ENCODE measurements around the gene YPEL1. TPM values are rescaled to one million over a fixed set of nuclear protein-coding genes. Genes with fewer than 3 reads are reported as not detected.
"Not testable (repeated sequence)": the region's sequence is repeated elsewhere in the genome, so short reads cannot be mapped to it uniquely, and the experiment has no call there.

The YPEL1 gene
- total RNA-seq, 1 donor from 2014 or later: 2.2 TPM

DNA sequence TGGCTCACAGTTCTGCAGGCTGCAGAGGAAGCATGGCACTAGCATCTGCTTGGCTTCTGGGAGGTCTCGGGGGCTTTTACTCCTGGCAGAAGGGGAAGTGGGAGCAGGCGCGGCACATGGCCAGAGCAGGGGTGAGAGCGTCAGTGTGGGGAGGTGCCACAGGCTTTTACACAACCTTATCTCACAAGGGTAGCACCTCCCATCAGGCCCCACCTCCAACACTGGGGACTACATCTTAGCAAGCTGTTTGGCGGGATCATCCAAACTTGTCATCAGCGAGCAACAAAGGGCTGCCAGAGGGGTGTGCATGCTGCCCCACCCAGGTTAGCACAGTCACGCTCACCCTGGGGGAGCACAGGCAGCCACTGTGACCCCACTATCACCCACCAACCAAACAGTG, 18.9 kb upstream of the YPEL1 start:
- DNase-seq (ENCODE audit: low spot score): no peak

GRCh38 chr22:21753374-21754111, 17.9 kb upstream of the YPEL1 start:
- DNase-seq (ENCODE audit: low spot score): no peak

DNA sequence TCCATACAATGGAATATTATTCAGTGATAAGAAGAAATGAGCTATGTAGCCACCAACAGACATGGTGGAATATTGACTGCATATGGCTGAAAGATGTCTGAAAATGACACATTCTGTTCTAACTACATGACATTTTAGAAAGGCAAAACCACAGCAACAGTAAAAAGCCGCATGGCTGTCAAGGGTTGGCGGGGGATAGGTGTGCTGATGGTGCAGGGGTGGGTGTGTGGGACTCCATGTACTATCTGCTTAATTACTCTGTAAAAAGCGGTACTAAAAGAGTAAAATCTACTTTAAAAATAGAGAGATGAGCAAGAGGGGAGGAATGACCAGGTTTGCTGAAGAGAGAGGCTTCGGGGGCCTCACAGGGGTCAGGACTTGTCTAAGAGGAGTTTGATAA, 16.7 kb upstream of the YPEL1 start:
- DNase-seq (ENCODE audit: low spot score): no peak

- DNase-seq (ENCODE audit: low spot score): no peak
These were observed 10.4 kb upstream of the YPEL1 start for GRCh38 chr22:21745948-21746347.

- not testable (repeated sequence) for DNase-seq (ENCODE audit: low spot score)
These were observed 9.3 kb upstream of the YPEL1 start for GRCh38 chr22:21744917-21745316.

GRCh38 chr22:21741790-21742189, 6.2 kb upstream of the YPEL1 start:
- no peak for DNase-seq (ENCODE audit: low spot score)

DNA sequence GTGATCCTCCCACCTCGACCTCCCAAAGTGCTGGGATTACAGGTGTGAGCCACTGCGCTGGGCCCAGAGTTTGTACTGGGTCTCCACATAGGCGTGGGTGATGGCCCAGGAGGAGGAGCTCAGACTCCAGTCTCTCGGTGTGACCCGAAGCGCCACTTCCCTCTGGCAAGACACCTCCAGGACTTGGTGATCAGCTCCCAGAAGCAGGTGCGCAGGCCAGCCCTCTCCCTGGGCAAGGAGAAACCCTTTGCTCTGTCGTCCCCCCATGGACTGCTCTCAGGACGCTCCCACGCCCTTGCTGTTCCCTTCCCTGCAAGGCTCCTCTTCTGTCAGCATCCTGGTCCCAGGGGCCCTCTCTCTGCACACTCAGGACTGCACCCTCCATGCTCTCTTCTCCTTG, 5.5 kb upstream of the YPEL1 start:
- DNase-seq (ENCODE audit: low spot score): no peak

GRCh38 chr22:21739828-21740377, 4.3 kb upstream of the YPEL1 start:
- DNase-seq (ENCODE audit: low spot score): no peak

DNA sequence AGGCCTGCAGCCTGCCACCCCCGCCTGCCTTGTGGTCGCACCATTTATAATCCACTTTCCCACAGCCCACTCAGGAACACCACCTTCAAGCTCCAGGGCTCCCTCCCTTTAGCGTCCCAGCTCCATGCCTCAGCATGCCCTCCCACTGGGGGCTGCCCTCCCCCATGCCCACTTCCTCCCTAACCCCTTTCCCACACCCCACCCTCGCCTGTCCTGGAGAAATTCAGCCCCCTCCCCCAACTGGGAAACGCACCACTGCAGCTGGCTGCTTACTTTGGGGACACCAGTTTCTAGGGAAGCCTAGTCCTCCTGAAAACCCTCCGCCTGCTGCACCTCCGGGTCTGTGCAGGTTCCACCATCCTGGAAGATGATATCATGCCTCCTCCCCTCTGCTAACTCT, 3.4 kb upstream of the YPEL1 start:
- DNase-seq (ENCODE audit: low spot score): no peak

DNA sequence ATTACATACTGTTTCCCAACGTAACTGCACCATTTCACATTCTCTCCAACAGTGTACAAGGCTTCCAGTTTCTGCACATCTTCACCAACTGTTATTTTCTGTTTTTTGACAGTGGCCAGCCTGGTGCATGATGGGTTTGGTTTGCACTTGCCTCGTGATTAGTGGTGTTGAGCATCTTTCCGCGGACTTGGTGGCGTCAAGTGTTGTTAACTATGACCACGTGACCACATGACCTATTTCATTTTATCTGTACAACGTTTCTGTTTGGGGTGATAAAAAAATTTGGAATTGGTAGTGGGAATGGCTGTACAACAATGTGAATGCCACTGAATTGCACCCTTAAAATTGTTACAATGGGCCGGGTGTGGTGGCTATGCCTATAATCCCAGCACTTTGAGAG, 2.5 kb upstream of the YPEL1 start:
- no peak for DNase-seq (ENCODE audit: low spot score)

DNA sequence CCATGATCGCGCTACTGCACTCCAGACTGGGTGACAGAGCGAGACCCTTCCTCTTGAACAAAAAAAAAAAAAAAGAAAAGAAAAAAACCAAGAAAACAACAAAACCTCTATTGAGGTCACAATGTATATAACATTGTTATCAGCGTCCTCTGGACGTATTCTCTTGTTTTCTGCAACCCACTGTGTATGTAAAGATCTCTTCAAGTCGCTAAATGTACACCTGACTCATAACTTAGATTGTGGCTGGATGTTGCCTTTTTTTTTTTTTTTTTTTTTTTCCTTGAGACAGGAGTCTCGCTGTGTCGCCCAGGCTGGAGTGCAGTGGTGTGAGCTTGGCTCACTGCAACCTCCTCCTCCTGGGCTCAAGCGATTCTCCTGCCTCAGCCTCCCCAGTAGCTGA, 1.4 kb upstream of the YPEL1 start:
- DNase-seq (ENCODE audit: low spot score): no peak

DNA sequence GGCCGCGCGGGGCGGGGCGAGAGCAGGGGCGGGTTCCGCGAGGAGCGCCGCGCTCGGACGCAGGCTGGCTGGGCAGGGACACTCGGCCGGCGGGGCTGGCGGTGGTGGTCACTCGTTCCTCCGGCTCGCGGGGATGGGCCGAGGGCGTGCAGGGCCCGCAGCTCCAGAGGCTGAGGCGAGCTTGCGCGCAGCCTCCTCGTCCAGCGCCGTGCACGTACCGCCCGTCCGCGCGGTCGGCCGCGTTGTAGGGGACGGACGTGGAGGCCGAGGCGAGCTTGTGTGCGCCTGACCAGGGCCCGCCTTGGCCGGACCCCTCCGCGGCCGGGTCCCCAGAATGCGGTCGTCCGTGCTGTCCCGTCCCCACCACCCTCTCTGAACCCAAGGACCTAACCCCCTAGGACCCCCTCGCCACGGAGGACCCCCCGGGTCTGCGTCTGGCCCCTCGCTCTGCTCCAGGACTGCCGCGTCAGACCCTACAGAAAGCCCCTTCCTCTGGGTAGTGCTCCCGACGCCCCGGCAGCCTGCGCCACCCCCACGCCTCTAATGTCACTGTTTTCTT, 569 bp upstream of the YPEL1 start:
- no peak for DNase-seq (ENCODE audit: low spot score)

DNA sequence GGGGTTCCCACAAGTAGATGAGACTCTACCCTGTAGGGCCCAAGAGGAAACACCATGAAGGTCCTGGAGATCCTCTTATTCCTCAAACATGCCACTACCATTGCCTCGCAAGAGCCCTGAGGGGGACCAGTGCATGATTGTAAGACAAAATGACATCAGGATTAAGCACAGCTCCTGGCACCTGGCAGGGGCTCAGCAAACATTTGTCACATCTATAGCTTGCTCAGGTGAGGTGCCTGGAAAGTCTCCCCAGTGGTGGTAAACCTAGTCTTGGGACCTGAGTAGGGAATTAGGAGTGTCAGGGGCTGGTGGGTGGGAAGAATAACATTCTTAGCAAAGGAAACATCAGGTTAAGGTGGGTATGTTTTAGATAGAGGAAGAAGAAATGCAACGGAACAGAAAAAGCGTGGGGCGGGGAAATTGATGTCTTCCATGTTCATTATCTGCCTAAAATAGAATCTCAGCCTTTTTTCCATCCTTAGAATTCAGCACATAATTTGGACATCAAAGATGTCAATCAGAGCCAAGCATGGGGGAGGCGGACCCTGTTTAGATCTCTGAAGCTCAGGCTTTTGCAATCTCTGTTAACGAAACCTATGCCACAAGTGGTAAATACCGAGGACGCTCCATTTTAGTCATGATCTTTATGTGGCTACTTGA, 924 bp downstream of the YPEL1 start:
- no peak for DNase-seq (ENCODE audit: low spot score)

- no peak for DNase-seq (ENCODE audit: low spot score)
These were observed 4.1 kb downstream of the YPEL1 start for GRCh38 chr22:21731503-21731902.

DNA sequence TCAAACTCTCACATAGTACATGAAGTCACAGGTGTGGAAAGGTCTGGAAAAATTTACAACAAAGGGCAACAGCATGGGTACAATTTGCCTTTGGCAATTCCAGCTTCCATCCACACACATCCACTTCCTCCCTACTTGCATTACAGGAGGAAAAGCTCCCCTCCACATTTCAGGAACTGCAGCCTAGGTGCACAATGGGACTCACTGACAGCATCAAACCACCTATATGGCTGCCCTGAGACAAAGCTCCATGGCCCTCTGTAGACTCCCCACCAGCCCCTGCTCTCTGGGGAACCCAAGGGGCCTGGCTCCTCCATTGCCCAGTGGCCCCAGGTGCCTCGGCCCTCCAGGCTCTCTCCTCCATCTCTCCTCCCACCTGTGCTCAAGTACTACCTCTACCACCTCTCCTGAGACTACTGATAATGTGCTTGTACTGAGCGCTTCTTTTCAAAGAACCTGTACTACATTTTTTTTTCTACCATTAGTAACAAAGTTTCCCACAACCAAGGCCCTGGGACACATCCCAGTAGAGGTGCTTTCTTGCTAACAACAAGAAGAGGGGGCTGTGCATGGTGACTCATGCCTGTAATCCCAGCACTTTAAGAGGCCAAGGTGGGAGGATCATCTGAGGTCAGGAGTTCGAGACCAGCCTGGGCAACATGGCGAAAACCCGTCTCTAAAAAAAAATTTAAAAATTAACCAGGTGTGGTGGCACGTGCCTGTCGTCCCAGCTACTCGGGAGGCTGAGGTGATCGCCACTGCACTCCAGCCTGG, 4.9 kb downstream of the YPEL1 start:
- DNase-seq (ENCODE audit: low spot score): no peak

DNA sequence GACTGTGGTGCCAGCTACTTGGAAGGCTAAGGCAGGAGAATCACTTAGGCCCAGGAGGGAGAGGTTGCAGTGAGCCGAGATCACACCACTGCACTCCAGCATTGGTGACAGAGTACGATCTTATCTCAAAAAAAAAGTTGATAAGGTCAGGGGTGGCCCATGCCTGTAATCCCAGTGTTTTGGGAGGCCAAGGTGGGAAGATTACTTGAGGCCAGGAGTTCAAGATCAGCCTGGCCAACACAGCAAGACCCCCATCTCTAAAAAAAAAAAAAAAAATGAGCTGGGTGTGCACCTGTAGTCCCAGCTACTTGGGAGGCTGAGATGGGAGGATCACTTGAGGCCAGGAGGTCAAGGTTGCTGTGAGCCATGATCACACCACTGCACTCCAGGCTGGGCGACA, 6.4 kb downstream of the YPEL1 start:
- not testable (repeated sequence) for DNase-seq (ENCODE audit: low spot score)

DNA sequence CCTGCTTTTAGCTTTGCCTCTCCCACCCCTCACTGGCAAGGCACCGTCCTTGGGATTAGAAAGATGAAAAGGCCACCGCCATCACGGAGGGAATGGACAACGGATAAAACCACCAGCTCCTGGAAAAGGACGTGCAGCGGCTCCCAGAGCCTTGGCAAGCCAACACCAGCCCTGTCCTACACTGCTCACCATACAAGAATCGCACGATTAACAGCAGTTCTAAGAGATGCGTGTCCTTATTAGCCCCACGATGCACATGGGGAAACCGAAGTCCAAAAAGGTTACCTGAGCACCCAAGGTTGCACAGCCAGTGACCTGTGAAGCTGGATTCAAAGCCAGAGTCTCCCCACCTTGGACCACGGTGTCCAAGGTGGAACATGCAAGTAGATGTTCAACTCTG, 7.3 kb downstream of the YPEL1 start:
- no peak for DNase-seq (ENCODE audit: low spot score)

DNA sequence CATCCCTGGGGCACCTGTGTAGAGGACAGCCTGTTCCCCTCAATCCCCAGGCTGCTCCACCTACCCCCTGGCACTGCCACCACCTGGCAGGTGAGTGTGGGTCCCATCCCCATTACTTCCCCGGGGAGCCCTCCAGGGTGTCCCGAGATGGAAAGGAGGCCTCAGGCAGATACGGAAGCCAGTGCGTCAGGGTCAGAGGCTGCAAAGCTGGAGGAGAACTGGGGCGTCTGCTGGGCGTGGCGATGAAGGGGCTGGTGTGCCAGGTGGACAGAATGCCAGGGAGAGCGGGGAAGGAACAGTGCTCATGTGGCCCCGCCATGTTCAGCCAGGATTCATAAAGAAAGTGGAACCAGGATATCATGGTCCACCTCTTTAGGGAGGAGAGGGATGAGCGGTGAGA, 7.8 kb downstream of the YPEL1 start:
- DNase-seq (ENCODE audit: low spot score): no peak

DNA sequence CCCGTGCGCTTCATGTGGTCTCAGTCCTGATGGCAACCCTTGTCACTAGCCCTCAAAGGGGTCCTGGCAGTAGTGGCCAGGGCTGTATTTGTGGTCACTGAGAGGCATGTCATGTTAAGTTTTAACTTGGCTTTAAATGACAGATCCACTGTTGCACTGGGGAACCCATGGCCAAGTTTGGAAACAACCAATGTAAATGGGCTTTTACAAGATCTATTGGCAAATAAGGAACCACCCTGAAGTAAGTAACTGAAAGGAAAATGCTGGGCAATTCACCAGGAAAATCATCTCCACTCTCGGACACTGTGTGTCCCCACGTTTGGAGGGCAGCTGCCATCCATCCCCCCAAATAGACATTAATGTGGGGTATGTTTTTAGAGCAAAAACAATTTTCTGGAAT, 8.4 kb downstream of the YPEL1 start:
- no peak for DNase-seq (ENCODE audit: low spot score)

DNA sequence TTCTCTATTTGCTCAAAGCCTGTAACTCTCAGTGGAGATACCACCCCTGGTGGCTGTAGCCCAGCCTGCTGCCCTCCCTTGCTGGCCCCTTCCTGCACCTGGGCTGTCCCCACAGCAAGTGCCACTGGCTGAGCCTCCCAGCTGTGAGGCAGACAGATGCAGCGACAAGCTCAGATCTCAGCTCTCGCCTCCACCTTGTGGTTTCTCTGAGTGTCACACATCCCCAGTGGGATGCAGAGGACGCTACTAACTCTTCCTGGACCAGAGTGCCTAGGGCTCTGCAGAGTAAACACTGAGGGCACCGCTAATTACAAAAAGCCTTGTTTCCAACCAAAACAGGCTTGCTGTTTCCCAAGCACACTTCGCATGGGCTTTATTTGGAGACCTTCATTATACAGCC, 8.9 kb downstream of the YPEL1 start:
- DNase-seq (ENCODE audit: low spot score): no peak

DNA sequence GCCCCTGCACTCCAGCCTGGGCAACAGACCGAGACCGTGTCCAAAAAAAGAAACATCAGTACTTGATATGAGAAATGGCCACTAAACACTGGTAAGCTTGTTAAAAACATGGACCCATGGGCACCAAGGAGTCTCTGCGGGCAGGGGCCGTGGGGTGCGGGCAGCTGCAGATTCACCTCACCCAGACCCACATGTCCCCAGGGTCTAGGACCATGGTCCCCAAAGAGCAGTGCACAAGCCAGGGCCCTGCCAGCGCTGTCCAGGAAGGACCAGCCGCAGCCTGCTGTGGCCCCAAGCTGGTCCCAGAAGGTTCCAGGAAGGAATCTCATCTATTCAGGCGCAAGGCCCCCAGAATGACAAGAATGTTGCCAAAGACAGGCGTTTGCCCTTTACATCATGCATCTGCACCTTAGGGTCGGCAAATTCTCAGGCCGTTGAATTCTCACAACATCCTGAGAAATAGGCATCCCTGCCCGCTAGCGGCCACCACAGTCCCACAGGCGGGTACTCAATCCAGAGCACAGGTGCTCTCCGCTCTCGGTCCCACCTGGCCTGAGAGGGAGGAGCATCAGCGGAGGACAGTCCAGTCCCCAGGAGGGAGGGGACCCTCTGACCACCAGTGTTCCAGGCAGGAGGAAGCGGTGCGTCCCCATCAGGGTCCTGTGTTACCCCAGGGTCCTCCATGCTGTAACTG, 9.5 kb downstream of the YPEL1 start:
- no peak for DNase-seq (ENCODE audit: low spot score)
